Neutrophil (primary cell): ENCODE data around the gene CTNND2.

Experiments
- H3K27ac ChIP-seq: fragments of 200-600 bp; sonication (generic); 2 replicates; pipeline ENCODE4 v1.5.1; 2016; ENCODE audit warnings: mild to moderate bottlenecking, moderate library complexity
- H3K27me3 ChIP-seq: fragments of 200-600 bp; sonication (generic); 2 replicates; pipeline ENCODE4 v1.6.0; 2016; ENCODE audit warnings: mild to moderate bottlenecking
- H3K36me3 ChIP-seq: fragments of 200-600 bp; sonication (generic); 2 replicates; pipeline ENCODE4 v1.5.1; 2017
- H3K4me1 ChIP-seq, 2 experiments: fragments of 200-600 bp in 1 of 2; sonication (generic) in 1 of 2; 1 replicate in 1 of 2; 2 replicates in 1 of 2; pipeline versions ENCODE4 v1.5.1 to v1.6.1; 2013 to 2016; ENCODE audit warnings: low read depth in 1 of 2, low read length in 1 of 2, mild to moderate bottlenecking in 1 of 2, moderate library complexity in 1 of 2; ENCODE audit not compliant: control insufficient read depth in 1 of 2, insufficient read depth in 1 of 2
- H3K4me3 ChIP-seq, 2 experiments: fragments of 200-600 bp in 1 of 2; sonication (generic) in 1 of 2; 1 replicate in 1 of 2; 2 replicates in 1 of 2; pipeline ENCODE4 v1.5.1; 2013 to 2016; ENCODE audit warnings: low read depth in 1 of 2, low read length in 1 of 2, mild to moderate bottlenecking in 1 of 2, moderate library complexity in 1 of 2
- H3K9me3 ChIP-seq: fragments of 200-600 bp; sonication (generic); 2 replicates; pipeline ENCODE4 v1.5.1; 2016
- CTCF ChIP-seq: fragments of 200-600 bp; sonication (generic); IDR thresholded peaks from 2 replicates; pipeline ENCODE4 v1.5.1; 2016; ENCODE audit warnings: antibody characterized with exemption

The CTNND2 gene

DNA sequence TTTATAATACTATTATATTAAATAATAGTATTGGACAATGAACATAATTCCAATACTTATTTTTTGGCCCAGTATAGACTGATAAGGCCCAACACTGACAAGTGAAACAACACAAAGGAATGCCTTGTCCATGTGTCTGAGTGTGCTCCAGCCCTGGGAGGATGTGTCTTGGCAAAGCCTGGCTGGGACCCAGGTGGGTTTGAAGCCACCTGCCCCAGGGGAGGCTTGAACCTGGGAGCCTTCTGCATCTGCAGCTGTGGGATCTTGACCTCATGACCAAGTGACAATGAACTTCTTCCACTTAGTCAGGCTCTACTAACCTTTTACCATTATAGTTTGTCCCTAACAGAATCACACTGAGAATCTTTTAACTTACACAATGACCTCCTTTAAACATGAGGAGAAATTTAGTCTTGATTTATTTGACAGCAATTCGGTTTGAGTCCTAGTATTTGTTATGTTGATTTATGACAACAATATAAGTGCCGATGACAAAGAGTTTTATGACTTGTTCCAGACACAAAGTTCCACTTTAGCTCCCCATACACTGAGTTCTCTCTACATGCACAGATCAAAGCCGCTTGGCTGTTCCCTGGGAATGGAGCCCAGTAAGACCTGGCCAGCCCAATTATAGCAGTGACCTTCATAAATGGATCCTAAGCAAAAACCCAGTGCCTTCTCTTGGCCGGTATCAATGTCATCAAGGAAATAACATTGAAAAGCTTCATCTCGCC lies 294.5 kb downstream of the CTNND2 start:
- Histone ChIP-seq H3K27me3 (no peaks in the 10 kb centered on the region), H3K4me3 (no peak overlapping the region)
- no peak for TF ChIP-seq CTCF

DNA sequence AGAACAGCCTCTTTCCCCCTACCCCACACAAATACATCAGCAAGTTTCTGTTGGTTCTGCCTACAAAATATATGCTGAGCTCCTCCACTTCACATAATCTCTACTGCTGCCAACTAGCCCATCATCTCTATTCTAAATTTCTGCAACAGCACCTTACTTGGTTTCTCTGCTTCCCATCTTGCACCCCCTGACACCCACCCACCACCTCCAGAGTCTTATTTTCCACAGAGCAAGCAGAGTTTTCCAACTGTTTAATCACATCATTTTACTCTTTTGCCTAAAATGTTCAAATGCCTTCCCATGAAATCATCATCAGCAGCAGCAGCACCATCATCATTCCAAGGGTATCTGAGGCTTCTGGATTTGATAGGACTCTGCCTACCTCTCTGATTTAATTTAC lies 295.7 kb downstream of the CTNND2 start:
- no peak for TF ChIP-seq CTCF

More for the DNA sequence above, 294.5 kb downstream of the CTNND2 start:
- no peaks in the 10 kb centered on the region for H3K4me1 ChIP-seq
- no peak overlapping the region for H3K27ac ChIP-seq
- H3K9me3 ChIP-seq: no peaks in the 10 kb centered on the region
- no peaks in the 10 kb centered on the region for H3K36me3 ChIP-seq

DNA sequence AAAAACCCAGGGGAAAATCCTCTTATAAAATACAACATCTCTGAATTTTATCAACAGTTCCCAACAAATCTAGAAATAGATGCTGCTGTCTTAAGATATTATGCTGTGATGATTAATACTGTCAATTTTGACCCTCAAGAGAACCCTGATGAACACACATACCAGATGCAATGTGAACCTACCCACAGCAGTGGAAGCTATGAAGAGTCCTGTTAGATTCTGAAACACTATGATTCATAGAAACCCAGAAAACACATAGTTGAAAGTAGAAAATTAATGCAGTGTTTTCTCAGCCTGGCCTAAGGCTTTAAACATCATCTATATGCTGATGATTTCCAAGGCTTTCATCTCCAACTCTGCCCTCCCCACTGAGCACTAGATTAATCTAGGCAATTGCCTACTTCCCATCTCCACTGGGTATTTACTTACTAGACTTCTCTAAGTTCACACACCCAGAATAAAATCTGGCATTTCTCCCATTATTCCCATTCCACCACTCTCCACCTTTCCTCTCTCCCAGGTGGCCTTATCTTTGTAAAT lies 296.2 kb downstream of the CTNND2 start:
- Histone ChIP-seq H3K27me3 (no peaks in the 10 kb centered on the region), H3K4me3 (no peak overlapping the region), H3K27ac (no peak overlapping the region), H3K9me3 (no peaks in the 10 kb centered on the region), H3K4me1 (no peaks in the 10 kb centered on the region), H3K36me3 (no peaks in the 10 kb centered on the region)
- no peak for TF ChIP-seq CTCF

More for the DNA sequence above, 295.7 kb downstream of the CTNND2 start:
- Histone ChIP-seq H3K4me1 (no peaks in the 10 kb centered on the region), H3K36me3 (no peaks in the 10 kb centered on the region), H3K9me3 (no peaks in the 10 kb centered on the region), H3K27me3 (no peaks in the 10 kb centered on the region), H3K4me3 (no peak overlapping the region), H3K27ac (no peak overlapping the region)

DNA sequence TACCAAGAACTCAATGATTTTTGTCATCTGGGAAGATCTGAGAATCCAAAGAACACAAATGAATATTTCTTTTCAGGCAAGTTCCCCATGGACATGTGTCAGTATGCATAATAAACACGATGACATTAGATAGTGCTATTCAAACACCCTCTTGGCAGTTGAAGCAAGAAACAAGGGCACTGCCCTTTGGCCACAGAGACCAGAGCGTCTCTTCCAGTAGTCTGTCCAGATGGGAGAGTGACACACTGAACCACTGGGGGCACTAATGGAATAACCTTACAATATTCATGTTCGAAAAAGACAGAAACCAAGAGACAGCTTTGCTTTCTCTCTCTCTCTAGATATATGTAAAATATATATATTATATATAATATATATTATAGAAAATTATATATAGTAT lies 301.9 kb downstream of the CTNND2 start:
- Histone ChIP-seq H3K36me3 (no peaks in the 10 kb centered on the region), H3K27me3 (no peaks in the 10 kb centered on the region), H3K4me1 (no peaks in the 10 kb centered on the region), H3K27ac (no peak overlapping the region), H3K4me3 (no peak overlapping the region), H3K9me3 (no peaks in the 10 kb centered on the region)
- TF ChIP-seq CTCF: no peak

DNA sequence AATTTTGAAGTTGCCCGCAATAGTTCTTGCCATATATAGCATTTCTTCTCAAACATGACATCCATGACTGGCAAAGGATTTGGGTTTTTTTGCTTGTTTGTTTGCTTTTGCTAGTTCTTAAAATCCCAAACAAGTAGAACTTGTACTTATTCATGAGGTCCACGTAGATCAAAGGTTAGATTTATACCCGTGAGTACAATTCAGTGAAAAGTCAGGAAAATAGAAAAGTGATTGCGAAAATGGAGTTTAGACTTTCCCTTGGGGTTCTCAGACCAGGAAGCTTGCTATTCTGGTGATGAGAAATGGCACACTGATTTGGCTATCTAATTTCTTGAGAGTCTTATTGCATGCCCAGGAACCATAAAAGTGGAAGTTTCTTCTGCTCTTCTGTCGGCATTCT lies 304.7 kb downstream of the CTNND2 start:
- no peaks in the 10 kb centered on the region for H3K27me3 ChIP-seq
- no peaks in the 10 kb centered on the region for H3K36me3 ChIP-seq
- H3K4me3 ChIP-seq: no peak overlapping the region
- no peaks in the 10 kb centered on the region for H3K4me1 ChIP-seq
- H3K9me3 ChIP-seq: no peaks in the 10 kb centered on the region
- TF ChIP-seq CTCF: no peak
- no peak overlapping the region for H3K27ac ChIP-seq
